ENCODE measurements around the gene PPM1L.

DNA sequence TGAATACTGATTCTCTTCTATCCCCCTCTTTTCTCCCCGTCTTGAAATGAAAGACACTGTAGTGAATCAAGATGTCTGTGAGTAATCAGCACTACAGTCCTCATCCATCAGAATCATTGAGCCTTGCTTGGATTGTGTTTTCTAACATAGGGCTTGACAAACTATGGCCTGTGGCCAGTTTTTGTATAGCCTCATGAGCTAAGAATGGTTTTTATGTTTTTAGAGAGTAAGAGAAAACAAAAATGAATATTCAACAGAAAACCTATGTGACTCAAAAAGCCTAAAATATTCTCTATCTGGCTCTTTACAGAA is 55.2 kb downstream of the PPM1L start:
- TF ChIP-seq POLR2A (IDR thresholded peaks at IDR 0.05): no peak
- TF ChIP-seq, protein P1, sequence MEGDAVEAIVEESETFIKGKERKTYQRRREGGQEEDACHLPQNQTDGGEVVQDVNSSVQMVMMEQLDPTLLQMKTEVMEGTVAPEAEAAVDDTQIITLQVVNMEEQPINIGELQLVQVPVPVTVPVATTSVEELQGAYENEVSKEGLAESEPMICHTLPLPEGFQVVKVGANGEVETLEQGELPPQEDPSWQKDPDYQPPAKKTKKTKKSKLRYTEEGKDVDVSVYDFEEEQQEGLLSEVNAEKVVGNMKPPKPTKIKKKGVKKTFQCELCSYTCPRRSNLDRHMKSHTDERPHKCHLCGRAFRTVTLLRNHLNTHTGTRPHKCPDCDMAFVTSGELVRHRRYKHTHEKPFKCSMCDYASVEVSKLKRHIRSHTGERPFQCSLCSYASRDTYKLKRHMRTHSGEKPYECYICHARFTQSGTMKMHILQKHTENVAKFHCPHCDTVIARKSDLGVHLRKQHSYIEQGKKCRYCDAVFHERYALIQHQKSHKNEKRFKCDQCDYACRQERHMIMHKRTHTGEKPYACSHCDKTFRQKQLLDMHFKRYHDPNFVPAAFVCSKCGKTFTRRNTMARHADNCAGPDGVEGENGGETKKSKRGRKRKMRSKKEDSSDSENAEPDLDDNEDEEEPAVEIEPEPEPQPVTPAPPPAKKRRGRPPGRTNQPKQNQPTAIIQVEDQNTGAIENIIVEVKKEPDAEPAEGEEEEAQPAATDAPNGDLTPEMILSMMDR (IDR thresholded peaks at IDR 0.05): no peak

All from suprapubic skin (tissue), 3 donors.